NCI-H2029 treated with DMSO at 0.1 percent for 48 hours (cell line): ENCODE data around the gene WDR48.

ENCODE experiments used
- DNase-seq: peaks from one replicate; lab custom pipeline; 2025; lab: John Stamatoyannopoulos, UW

WDR48 gene

GRCh38 chr3:39102504-39103323, 50.9 kb downstream of the WDR48 start:
- no peak for DNase-seq

- no peak for DNase-seq
These were observed 51.5 kb downstream of the WDR48 start for GRCh38 chr3:39103324-39103693.

GRCh38 chr3:39103791-39104552, 52.2 kb downstream of the WDR48 start:
- DNase-seq = no peak

- peak; percentile 46 for DNase-seq
These were observed 53.3 kb downstream of the WDR48 start for GRCh38 chr3:39104961-39105686.

GRCh38 chr3:39105687-39106063, 53.9 kb downstream of the WDR48 start:
- DNase-seq = no peak

GRCh38 chr3:39106281-39106811, 54.5 kb downstream of the WDR48 start:
- no peak for DNase-seq

GRCh38 chr3:39106851-39107387, 55.1 kb downstream of the WDR48 start:
- DNase-seq = no peak

DNA sequence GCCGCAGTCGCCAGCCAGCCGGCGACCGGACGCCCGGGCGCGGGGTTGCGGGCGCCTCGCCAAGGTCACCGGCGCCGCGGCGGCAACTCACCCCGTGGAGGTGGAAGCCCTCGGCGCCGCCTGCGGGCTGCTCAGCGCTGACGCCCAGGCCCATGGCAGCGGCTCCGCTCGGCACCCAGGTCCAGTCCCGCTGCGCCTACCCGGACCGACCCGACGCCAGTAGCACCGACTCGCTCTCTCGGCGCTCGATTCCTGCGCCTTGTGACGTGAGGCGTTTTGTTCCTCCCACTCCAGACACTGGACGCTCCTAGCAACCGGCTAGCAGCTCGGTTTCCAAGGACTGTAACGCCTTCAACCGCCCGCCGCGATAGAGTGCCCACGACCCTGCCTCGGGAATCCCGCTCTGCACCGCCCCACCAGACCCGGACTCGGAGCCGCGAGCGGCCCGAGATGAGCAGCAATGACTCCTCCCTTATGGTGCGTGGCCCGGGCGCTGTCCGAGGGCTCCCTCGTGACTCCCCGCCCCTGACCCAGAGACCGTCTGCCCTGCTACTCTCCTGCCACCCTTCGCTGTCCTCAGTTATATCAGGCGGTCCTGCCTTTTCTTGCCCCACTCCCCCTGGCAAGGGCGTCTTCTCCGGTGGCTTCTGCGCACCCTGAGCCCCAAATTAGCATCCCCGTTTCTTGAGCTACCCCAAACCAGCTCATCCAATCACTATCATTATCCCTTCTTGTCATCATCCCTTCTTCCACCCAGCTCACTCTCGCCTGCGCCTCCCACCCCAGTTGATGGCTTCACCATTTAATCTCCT, 55.8 kb downstream of the WDR48 start, which contains the start of the genes GORASP1 and TTC21A:
Gene GORASP1 (minus strand): TSS at position 240 of the 812 bp plus-strand sequence. CDS start 86 bp downstream, at position 154.
Gene TTC21A (plus strand): TSS at position 293 of the 812 bp plus-strand sequence. CDS start 158 bp downstream, at position 451.
- DNase-seq = peak; percentile 67

DNA sequence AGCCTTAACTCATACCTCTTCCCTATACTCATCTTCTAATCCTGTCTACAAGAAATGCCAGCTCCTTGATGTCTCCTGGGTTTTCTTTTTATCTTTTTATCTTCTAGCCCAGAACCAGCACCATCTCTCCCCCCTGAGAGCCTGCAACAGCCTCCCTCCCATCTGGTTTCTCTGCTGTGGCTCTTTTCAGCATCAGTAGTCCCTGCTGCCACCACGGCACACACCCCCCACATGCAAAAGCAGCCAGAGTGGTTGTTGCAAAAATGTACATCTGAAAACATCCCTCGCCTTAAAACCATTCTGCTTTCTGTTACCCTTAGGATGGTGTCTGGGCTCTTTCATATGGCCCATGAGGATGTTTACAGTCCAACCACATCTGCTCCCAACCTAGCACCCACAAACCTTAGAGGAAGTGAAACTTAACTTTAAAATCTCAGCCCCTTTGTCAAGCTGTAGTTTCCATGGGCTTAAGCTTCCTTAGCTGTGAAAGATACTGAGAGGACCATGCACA, 56.4 kb downstream of the WDR48 start:
- DNase-seq = no peak

DNA sequence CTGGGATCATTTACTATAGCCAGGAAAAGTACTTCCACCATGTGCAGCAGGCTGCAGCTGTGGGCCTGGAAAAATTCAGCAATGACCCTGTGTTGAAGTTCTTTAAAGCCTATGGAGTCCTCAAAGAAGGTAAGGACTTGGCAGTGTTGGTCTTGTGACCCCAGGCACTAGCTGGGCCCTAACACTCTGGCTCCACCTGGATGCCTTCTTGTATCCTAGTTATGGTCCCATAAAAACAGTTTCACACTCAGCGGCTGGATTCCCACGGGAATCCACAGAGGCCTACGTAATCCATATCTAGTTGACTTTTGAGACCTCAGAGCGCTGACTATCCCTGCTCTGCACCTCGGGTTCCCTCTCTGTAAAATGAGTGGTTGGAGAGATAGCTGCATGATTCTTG, 57.3 kb downstream of the WDR48 start:
- DNase-seq = no peak

GRCh38 chr3:39110041-39110639, 58.3 kb downstream of the WDR48 start:
- DNase-seq = no peak

DNA sequence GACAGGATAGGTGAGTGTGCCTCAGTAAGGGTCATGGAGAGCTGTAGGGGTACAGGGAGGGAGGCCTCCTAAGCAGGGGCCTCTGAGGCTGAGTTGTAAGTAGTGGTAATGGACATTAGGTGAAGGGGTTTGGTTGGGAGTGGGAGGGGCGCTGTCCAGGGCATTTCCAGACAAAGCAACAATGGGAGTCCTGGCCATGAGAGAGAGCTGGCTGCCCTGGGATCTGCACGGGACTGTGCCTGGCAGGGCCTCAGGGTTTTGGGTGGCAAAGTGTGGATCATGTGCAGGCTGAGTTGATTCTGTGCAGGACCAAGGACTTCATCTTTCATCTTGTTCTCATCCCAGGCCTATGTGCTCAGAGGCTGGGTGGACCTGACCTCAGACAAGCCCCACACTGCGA, 60.3 kb downstream of the WDR48 start:
- no peak for DNase-seq

GRCh38 chr3:39112535-39112934, 60.7 kb downstream of the WDR48 start:
- DNase-seq = no peak

GRCh38 chr3:39113291-39113690, 61.5 kb downstream of the WDR48 start:
- DNase-seq = no peak

- DNase-seq = no peak
These were observed 62.6 kb downstream of the WDR48 start for GRCh38 chr3:39114456-39114855.

GRCh38 chr3:39115870-39116269, 64.1 kb downstream of the WDR48 start:
- DNase-seq = no peak

DNA sequence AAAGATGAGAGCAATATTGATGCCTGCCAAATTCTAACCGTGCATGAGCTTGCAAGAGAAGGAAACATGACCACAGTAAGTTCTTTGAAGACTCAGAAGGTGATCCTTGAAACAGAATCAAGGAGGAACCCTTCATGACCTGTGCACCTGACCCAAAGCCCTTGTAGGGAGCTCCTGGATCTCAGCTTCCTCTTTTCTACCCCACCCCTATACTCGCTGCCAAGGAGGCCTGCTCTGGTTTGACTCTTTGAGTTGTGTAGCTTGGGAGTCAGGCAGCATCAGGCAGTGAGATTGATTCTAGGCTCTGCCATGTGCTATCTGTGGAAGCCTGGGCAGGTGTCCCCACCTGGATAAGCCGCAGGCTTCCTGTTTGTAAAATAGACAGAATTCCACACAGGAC, 66.3 kb downstream of the WDR48 start:
- DNase-seq = no peak

DNA sequence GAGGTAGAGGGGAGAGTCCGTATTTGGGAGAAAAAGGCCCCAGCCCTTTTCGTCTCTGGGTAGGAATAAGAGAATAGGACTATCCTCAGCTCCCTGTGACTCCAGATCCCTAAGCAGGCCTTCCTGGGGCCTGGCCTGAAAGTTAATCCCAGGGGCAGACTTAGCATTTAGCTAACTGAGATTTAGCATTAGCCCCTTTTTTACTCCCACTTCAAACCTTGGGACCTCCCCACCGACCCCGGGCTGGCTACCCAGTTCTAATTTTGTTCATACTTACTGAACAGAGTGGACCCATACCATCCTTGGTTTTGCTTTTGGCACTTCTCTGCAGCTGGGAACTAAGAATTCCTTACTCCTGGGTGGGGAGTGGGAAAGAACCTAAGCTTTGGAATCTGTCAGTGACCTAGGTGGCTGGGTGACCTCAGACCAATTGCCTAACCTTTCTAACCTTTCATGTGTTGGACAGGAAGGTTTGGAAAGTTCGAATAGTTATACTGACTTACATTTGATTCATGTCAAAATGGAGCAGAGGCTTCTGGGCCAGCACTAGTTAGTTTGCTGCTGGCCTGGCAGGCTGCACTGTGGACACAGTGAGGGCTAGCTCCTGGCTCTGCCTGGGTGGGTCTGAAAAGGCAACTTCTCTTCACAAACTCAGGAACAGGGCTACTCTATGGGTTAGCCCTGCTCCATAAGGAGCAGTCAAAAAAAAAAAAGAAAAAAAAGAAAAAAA, 67.3 kb downstream of the WDR48 start:
- DNase-seq = no peak

DNA sequence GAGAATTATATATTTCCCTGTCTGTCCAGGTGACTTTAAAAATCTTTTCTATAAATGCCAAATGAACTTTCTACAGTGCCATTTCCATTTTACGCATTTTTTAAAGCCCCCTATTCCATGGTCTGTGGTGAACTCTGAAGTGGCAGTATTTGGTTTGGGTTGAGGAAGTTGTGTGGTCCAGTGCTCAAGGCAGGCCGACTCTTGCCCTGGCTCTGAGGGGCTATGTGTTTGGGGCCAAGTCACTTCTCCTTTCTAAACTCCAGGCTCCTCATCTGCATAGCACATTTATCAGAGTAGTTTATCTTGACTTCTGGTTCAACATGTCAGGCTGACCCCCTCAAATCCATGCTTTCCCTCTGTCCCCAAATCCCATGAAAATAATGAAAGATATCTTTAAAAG, 69.8 kb downstream of the WDR48 start:
- no peak for DNase-seq

GRCh38 chr3:39122813-39123212, 71.0 kb downstream of the WDR48 start:
- no peak for DNase-seq
